Gastrocnemius medialis (tissue), 4 donors: ENCODE data around the gene ATF5. TPM values are rescaled to one million over a fixed set of nuclear protein-coding genes. Genes with fewer than 3 reads are reported as not detected.

Experiments
- ATAC-seq, 2 donors: fragments of 150-250 bp; one replicate each; pipeline ENCODE4 v1.9.1; 2016
- DNase-seq, 2 donors: peaks; one replicate each; pipeline ENCODE4 v3.0.0-alpha.2; 2019
- H3K27ac ChIP-seq, 4 donors: fragments of 200-600 bp; sonication (generic); 1 replicate in 1 of 4; 2 replicates in 3 of 4; pipeline ENCODE4 v1.5.1; 2016 to 2018; ENCODE audit warnings: mild to moderate bottlenecking in 2 of 4, moderate library complexity in 1 of 4
- H3K27me3 ChIP-seq, 3 donors: fragments of 200-600 bp; sonication (generic) in 2 of 3; 1 replicate in 1 of 3; 2 replicates in 2 of 3; pipeline versions ENCODE4 v1.5.1 to v1.6.0; 2016 to 2019; ENCODE audit warnings: mild to moderate bottlenecking in 1 of 3, moderate library complexity in 1 of 3
- H3K36me3 ChIP-seq, 2 donors: fragments of 200-600 bp; sonication (generic) in 1 of 2; one replicate each; pipeline ENCODE4 v1.5.1; 2017 to 2018
- H3K4me1 ChIP-seq, 2 donors: fragments of 200-600 bp; sonication (generic) in 1 of 2; one replicate each; pipeline ENCODE4 v1.5.1; 2016 to 2017; ENCODE audit warnings: mild to moderate bottlenecking in 2 of 2
- H3K4me3 ChIP-seq, 4 donors: fragments of 200-600 bp; sonication (generic) in 3 of 4; 1 replicate in 1 of 4; 2 replicates in 3 of 4; pipeline ENCODE4 v1.5.1; 2016 to 2019; ENCODE audit warnings: mild to moderate bottlenecking in 2 of 4
- H3K9me3 ChIP-seq, 3 donors: fragments of 200-600 bp; sonication (generic) in 2 of 3; 1 replicate in 1 of 3; 2 replicates in 2 of 3; pipeline ENCODE4 v1.5.1; 2016 to 2019
- POLR2A ChIP-seq, 2 donors: fragments of 450-650 bp; IDR thresholded peaks; one replicate each; pipeline ENCODE4 v1.6.1; 2017; ENCODE audit warnings: antibody characterized with exemption in 2 of 2, mild to moderate bottlenecking in 2 of 2, moderate library complexity in 2 of 2
- in situ Hi-C, 4 donors: fragments of 200-750 bp; cut with MboI; loops; one replicate each; pipeline versions ENCODE4 v1.15.0 to v1.8.0; 2017; ENCODE audit warnings: low sequenced_read_pairs in 4 of 4
- intact Hi-C: fragments of 100-400 bp; cut with DNase I; formaldehyde crosslinking; loops from one replicate; pipeline ENCODE4 v1.15.1; 2023; ENCODE audit warnings: low total_unique reads
- total RNA-seq, 4 donors: library from RNA; depleted of rRNA; stranded (reverse); fragments of >200 nt; gene quantifications; one replicate each; pipeline versions ENCODE4 v1.1.0 to v1.2.3, GENCODE V29; 2016
- TF ChIP-seq, protein P1 (sequence below), 5 experiments: fragments of 450-650 bp in 3 of 5; fragments of 200-600 bp in 2 of 5; sonication (generic) in 2 of 5; IDR thresholded peaks in 4 of 5; conservative IDR thresholded peaks in 1 of 5; 1 replicate in 4 of 5; 2 replicates in 1 of 5; pipeline ENCODE4 v1.5.1; 2016 to 2019; ENCODE audit warnings: antibody characterized with exemption in 5 of 5, mild to moderate bottlenecking in 3 of 5, moderate library complexity in 3 of 5

ATF5 gene
- total RNA-seq, 4 donors from 2014 or later: 6.4 to 10.8 (median 9.0) TPM

DNA sequence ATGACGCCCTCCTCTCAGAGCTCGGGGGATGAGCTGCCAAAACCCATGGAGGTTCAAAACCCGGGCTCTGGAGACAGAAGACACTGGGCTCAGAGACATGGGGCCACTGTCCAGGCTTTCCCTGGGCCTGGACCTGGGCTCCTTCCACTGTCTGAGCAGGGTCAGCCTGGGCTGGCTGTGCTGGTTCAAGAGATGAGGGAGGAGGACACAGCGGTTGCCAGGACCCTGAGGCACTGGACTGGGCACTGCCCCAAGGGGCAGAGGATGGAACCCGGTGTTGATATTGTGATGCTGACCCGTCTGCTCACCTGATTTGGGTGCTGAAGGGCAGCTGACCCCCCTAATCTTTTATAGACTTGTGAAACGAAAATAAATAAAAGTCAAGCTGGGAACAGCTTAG is 46.0 kb downstream of the ATF5 start:
- Histone ChIP-seq H3K27ac (no peak overlapping the region), H3K4me1 (no peaks in the 10 kb centered on the region), H3K4me3 (no peak overlapping the region), H3K36me3 (peaks cover 0 to 15% of the 10 kb centered on the region in 2 donors), H3K9me3 (no peaks in the 10 kb centered on the region), H3K27me3 (no peaks in the 10 kb centered on the region)
- in situ Hi-C loops (no loop called here), intact Hi-C loops (no loop called here)
- ATAC-seq (no peak), DNase-seq (no peak)
- TF ChIP-seq, protein P1, sequence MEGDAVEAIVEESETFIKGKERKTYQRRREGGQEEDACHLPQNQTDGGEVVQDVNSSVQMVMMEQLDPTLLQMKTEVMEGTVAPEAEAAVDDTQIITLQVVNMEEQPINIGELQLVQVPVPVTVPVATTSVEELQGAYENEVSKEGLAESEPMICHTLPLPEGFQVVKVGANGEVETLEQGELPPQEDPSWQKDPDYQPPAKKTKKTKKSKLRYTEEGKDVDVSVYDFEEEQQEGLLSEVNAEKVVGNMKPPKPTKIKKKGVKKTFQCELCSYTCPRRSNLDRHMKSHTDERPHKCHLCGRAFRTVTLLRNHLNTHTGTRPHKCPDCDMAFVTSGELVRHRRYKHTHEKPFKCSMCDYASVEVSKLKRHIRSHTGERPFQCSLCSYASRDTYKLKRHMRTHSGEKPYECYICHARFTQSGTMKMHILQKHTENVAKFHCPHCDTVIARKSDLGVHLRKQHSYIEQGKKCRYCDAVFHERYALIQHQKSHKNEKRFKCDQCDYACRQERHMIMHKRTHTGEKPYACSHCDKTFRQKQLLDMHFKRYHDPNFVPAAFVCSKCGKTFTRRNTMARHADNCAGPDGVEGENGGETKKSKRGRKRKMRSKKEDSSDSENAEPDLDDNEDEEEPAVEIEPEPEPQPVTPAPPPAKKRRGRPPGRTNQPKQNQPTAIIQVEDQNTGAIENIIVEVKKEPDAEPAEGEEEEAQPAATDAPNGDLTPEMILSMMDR (IDR thresholded peaks at IDR 0.05 in 4 of 5, conservative IDR thresholded peaks at IDR 0.05 in 1 of 5): no peak
- no peak for TF ChIP-seq POLR2A (IDR thresholded peaks at IDR 0.05)

DNA sequence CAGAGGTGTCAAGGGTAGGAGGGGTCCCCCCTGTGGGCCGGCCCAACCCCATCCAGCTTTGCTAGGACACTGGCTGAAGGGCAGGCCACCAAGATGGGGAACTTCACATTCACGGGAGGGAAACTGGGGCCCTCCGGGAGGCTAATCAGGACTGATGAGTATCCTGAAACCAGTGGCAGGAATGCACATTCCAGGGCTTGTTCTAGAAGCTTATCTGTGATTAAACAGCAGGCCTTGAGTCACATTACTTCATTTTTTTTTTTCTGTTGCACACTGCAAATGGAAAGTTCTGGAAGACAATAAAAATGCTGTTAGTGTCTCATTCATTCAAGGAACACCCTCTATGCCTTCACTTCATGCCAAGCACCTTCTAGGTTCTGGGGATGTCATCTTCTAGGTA is 47.5 kb downstream of the ATF5 start:
- Histone ChIP-seq H3K27me3 (no peaks in the 10 kb centered on the region), H3K9me3 (no peaks in the 10 kb centered on the region), H3K27ac (no peak overlapping the region), H3K4me3 (no peak overlapping the region), H3K36me3 (peaks cover 0 to 22% of the 10 kb centered on the region in 2 donors), H3K4me1 (no peaks in the 10 kb centered on the region)
- ATAC-seq: no peak
- no peak for DNase-seq
- TF ChIP-seq POLR2A (IDR thresholded peaks at IDR 0.05): no peak
- TF ChIP-seq, protein P1 (IDR thresholded peaks at IDR 0.05 in 4 of 5, conservative IDR thresholded peaks at IDR 0.05 in 1 of 5): no peak
- in situ Hi-C loops (no loop called here), intact Hi-C loops (no loop called here)

DNA sequence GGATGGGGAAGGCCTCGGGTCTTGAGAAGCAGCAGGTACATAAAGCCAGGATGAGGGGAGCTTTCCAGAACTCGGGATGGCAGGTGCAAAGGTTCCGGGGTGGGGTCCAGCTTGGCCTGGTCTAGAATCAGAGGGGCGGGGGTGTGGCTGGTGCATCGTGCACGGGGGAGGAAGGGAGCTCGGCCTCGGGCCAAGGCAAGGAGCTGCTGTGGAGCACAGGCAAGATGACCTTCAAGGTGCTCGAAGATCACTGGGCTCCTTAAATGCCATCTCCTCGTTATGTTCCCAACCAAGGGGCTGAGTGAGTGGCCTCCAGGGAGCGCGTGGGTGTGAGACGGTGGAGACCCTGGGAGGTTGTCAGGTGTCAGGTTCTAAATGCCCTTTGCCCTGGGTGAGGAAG is 48.1 kb downstream of the ATF5 start:
- H3K4me3 ChIP-seq: no peak overlapping the region
- DNase-seq: no peak
- TF ChIP-seq, protein P1 (IDR thresholded peaks at IDR 0.05 in 4 of 5, conservative IDR thresholded peaks at IDR 0.05 in 1 of 5): no peak
- no peak for TF ChIP-seq POLR2A (IDR thresholded peaks at IDR 0.05)
- H3K36me3 ChIP-seq: peaks cover 0 to 22% of the 10 kb centered on the region in 2 donors
- H3K27me3 ChIP-seq: no peaks in the 10 kb centered on the region
- H3K4me1 ChIP-seq: no peaks in the 10 kb centered on the region
- no peak for ATAC-seq
- no peaks in the 10 kb centered on the region for H3K9me3 ChIP-seq
- intact Hi-C loops (no loop called here), in situ Hi-C loops (no loop called here)
- no peak overlapping the region for H3K27ac ChIP-seq

DNA sequence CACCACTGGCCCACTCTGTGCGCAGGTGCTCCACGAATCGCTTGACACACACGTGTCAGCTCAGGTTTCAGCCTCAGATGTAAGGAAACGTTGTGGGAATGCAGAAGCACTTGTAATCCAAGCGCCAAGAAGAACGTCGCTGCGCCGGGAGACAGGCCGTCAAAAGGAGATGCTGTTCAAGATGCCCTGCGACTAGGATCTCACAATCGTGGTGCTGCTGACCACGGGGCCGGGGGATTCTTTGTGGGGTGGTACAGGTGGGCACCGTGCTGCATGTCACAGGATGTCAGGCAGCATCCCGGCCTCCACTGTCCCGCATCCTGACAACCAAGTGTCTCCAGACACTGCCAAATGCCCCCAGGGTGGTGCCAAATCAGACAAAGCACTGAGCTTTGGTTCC is 48.9 kb downstream of the ATF5 start:
- in situ Hi-C loops: no loop called here
- TF ChIP-seq POLR2A (IDR thresholded peaks at IDR 0.05): no peak
- TF ChIP-seq, protein P1 (IDR thresholded peaks at IDR 0.05 in 4 of 5, conservative IDR thresholded peaks at IDR 0.05 in 1 of 5): no peak
- peaks cover 0 to 22% of the 10 kb centered on the region in 2 donors for H3K36me3 ChIP-seq
- no peak overlapping the region for H3K4me3 ChIP-seq
- H3K27ac ChIP-seq: no peak overlapping the region
- intact Hi-C loops: no loop called here
- H3K4me1 ChIP-seq: no peaks in the 10 kb centered on the region
- ATAC-seq (no peak), DNase-seq (no peak)
- H3K27me3 ChIP-seq: no peaks in the 10 kb centered on the region
- H3K9me3 ChIP-seq: no peaks in the 10 kb centered on the region

DNA sequence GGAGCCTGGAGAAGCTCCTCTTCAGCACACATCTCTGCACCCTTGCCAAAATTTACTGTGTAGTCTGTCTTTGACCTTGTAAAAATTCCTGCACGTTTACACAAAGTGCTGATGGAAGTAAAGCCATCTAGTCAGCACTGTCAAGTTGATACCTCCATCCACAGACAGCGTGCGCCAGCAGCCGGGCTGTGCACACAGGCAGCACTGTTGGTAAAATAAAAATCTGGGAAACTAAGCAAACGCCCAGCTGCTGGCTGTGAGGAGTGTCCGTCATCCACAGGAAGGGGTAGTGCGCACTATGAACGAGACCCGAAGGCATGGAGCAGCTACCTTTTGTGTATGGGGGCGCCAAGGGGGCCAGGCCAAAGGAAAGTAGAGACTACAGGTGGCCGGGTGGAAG is 49.3 kb downstream of the ATF5 start:
- Histone ChIP-seq H3K9me3 (no peaks in the 10 kb centered on the region), H3K4me1 (no peaks in the 10 kb centered on the region), H3K36me3 (peaks cover 0 to 22% of the 10 kb centered on the region in 2 donors), H3K27ac (no peak overlapping the region), H3K4me3 (no peak overlapping the region), H3K27me3 (no peaks in the 10 kb centered on the region)
- no peak for DNase-seq
- TF ChIP-seq POLR2A (IDR thresholded peaks at IDR 0.05): no peak
- TF ChIP-seq, protein P1 (IDR thresholded peaks at IDR 0.05 in 4 of 5, conservative IDR thresholded peaks at IDR 0.05 in 1 of 5): no peak
- intact Hi-C loops: no loop called here
- no peak for ATAC-seq
- in situ Hi-C loops: no loop called here
